SIG-M5 treated with dmso at 0.1 percent for 504 hours (cell line): ENCODE data around the gene EXPH5.
"Not testable (repeated sequence)": the region's sequence is repeated elsewhere in the genome, so short reads cannot be mapped to it uniquely, and the experiment has no call there.

Experiments used
- DNase-seq: peaks from one replicate; lab custom pipeline; 2025; ENCODE audit not compliant: unreplicated experiment; lab: John Stamatoyannopoulos, UW

The EXPH5 gene

DNA sequence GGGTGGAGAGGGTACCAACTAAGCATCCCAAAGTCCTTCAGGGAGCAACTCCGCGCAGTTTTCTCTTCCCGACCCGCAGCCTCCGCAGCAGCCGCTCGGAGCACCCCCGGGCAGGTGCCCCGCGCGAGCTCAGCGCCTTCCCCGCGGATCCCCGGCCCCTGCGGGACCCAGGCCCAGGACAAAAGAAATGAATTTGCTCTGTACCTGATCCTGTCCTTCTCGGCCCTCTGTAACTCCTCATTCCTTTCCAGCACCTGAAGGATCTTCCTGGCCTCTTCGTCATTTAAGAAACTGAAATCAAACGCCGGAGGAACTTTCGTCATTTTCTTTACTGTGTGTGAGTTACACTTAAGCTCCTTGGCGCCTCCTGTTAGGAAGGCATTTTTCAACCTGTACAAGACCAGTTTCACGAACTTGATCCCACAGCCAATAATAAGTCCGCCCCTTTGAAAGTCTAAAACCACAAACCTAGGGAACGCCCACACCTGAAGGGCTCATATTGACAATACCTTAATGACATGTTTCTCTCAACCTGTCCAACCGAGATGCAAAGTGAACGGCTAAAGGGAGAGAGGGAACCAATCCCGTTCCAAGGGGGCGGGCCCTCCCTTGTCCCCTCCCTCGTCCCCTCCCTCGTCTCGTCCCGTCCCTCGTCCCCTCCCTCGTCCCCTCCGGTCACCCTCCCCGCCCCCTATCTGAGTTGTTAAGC lies at the start of gene EXPH5:
TSS of gene EXPH5 (minus strand) at position 555 of the 709 bp plus-strand sequence. CDS start at position 323, 232 bp downstream.
- peak; percentile 85 for DNase-seq

DNA sequence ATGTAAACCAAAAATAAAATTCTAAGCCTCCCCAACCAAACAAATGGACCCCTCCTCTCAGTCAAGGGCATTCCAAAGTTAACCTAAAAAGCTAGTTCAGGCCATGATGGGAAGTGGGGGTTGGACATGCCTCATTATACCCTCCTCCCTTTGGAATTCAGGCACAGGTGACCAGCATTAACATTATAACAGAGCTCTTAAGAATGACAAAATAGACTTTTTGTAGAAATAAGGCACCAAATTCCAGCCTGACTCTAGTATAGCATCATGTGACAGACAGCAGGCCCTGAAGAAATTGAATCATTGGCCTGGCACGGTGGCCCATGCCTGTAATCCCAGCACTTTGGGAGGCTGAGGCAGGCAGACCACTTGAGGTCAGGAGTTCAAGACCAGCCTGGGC lies 48.2 kb upstream of the EXPH5 start:
- not testable (repeated sequence) for DNase-seq

GRCh38 chr11:108639146-108639545 lies 45.6 kb upstream of the EXPH5 start:
- no peak for DNase-seq

- DNase-seq, result no peak
These were observed 42.7 kb upstream of the EXPH5 start for GRCh38 chr11:108636222-108636621.

DNA sequence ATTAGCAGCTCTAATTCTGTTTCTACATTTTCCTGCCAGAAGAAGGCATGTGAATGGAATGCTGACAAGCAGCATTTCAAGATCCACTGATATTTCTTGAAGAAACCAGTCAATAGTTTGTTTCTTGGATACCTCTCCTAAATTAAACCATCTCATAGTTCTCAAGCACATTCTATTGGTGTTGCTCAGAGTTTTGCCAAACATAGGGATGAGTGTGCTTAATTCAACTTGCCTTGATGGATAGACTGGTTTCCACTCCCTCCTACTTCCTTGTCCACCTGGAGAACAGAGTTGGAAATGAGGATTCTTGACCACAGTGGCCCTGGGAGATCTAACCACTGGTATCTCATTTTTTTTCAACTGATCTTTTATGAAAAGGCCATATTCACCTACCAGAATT lies 41.5 kb upstream of the EXPH5 start:
- no peak for DNase-seq

- DNase-seq, result no peak
These were observed 38.6 kb upstream of the EXPH5 start for GRCh38 chr11:108632041-108632704.

DNA sequence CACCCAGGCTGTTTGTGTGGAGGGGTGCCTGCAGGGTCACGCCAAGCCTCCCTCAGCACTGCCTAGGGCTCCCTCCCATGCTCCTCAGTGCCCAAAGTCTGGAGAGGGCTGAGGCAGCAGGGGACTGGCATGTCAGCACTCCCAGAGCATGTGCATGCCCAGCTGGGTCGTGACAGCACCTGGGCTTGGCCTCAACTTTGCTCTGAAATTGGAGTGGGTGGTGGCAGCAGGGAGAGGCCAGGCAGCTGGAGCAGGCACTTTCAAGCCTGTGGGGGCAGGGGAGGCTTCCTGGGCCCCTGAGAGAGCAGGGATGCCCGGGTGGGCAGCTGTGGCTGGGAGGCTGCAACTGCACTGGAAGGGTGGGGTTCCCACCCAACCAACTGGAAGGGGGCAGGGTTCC lies 35.7 kb upstream of the EXPH5 start:
- no peak for DNase-seq

- no peak for DNase-seq
These were observed 35.2 kb upstream of the EXPH5 start for GRCh38 chr11:108628812-108629211.

GRCh38 chr11:108628326-108628725 lies 34.8 kb upstream of the EXPH5 start:
- DNase-seq, result no peak

- no peak for DNase-seq
These were observed 30.8 kb upstream of the EXPH5 start for GRCh38 chr11:108624196-108624925.

- DNase-seq, result no peak
These were observed 28.8 kb upstream of the EXPH5 start for GRCh38 chr11:108622341-108622740.

GRCh38 chr11:108620958-108621772 lies 27.6 kb upstream of the EXPH5 start:
- DNase-seq, result peak; percentile 75

DNA sequence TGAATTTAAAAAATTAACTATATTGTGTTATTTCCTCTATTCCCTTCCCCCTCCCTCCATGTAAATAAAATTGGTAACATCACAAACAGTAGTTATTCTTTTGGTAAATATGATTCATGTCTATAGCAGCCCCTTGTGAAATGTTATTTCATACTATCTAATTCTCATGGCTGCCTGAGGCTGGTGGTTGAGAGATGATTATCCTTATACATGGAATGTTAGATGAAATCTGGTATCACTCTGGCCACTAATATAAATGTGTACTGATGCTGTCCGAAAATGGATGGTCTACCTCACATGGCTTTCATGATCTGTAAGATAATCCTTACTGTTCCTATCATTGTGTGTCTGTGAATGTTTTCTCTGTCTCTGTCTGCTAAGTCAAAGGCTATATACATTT lies 25.0 kb upstream of the EXPH5 start:
- no peak for DNase-seq

- no peak for DNase-seq
These were observed 23.5 kb upstream of the EXPH5 start for GRCh38 chr11:108617055-108617454.

DNA sequence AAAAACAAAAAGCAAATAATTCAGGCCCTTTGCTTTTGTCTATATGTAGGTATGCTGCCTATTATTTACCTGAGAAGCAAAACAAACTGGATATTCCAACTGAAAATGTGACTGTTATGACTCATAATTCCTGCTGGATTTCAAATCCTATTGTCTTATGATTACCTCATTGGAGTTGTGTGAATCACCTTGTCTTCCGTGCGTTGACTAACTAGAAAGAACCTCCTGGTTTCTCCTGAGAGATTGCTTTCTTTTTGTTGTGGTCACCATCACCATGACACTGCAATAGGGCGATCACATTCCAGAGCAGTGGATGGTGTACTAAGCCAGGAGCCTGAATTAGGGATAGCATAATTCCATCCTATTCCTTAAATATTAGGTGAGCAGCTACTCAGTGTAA lies 23.0 kb upstream of the EXPH5 start:
- no peak for DNase-seq

DNA sequence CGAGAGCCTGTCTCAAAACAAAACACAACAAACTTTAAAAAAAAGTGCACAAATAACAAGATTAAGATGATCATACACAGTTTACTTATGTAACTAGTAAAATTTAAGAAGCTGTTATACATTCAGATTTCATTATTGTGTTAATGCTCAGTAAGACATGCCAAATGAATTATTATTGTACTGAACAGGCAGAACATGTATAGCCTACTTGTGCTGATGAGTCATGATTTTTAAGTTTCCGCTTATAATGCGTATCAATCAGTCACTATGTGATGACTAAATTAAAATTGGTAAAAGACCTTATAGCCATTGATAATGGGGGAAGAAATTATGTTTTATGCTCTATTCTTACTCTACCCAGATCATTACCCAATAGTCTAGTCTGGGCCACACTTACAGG lies 20.5 kb upstream of the EXPH5 start:
- DNase-seq, result no peak

- DNase-seq, result no peak
These were observed 16.1 kb upstream of the EXPH5 start for GRCh38 chr11:108609682-108610081.

GRCh38 chr11:108608548-108608947 lies 15.0 kb upstream of the EXPH5 start:
- no peak for DNase-seq

DNA sequence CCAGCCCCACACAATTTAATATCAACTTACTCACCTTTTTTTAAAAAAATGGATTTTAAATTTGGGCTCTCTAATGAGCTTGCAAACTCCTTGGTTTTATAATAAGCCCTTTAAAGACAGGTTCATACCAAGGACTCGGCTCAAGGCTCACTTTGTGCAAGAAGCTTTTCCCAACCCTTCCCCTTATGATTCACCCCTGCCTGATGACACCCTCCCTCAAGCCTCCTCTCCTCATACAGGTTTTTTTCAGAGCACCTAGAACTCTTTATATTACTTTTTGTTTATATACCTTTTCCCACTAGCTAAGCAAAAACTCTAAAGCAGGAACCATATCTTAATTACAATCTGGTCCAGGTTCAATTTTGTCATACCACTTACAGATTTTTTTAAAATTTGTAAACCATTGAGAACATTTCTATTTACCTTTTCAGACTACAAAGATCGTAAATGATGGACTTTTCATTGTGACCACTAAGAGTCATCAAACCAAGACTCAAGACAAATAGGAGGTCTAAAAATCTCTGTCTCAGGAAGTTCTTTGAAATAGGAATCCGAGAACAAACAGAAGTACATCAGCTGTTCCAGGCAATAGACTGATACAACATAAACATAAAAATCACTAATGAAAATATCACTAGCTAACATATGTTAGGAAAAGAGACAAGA lies 13.1 kb upstream of the EXPH5 start:
- no peak for DNase-seq

DNA sequence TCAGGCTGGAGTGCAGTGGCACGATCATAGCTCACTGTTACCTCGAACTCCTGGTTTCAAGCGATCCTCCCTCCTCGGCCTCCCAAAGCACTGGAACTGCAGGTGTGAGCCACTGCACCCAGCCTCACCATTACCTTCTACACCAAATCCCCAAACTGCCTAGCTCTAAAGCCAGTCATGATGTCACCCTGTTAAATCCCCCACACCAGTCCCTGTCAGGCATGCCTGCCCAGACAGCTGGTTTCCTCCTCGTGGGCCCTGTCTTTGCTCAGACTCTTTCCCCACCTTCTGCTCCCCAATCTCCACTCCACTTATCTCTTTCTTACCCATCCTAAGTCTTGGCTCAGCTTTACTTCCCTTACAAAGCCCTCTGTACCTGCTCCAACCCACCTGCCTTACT lies 12.5 kb upstream of the EXPH5 start:
- DNase-seq, result no peak

DNA sequence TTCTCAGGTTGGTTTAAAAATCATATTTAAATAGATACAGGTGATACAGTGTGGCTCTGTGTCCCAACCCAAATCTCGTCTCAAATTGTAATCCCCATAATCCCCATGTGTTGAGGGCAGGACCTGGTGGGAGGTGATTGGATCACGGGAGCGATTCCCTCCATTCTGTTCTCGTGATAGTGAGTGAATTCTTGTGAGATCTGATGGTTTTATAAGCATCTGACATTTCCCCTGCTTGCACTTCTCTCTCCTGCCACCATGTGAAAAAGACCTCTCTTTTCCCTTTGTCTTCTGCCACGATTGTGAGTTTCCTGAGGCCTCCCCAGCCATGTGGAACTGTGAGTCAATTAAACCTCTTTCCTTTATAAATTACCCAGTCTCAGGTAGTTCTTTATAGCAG lies 9.2 kb upstream of the EXPH5 start:
- not testable (repeated sequence) for DNase-seq
